ENCODE measurements around the gene ZCCHC13. TPM values are rescaled to one million over a fixed set of nuclear protein-coding genes. Genes with fewer than 3 reads are reported as not detected.

The ZCCHC13 gene
- total and polyA plus RNA-seq, 12 donors: not detected

GRCh38 chrX:74346088-74346487 is 42.1 kb downstream of the ZCCHC13 start:
- Histone ChIP-seq H3K27me3 (peaks cover 9% of the 10 kb centered on the region), H3K9me3 (replicated peaks in 1 of 3) (no peaks in the 10 kb centered on the region), H3K36me3 (replicated peaks in 1 of 2) (no peaks in the 10 kb centered on the region), H3K27ac (no peak overlapping the region), H3K4me1 (replicated peaks in 1 of 2) (no peaks in the 10 kb centered on the region), H3K4me3 (no peak overlapping the region)
- DNase-seq: no peak
- 73 to 78% (median 74%) methylated on average over 1 to 2 of the region's 2 CpGs for WGBS, 4 donors
- TF ChIP-seq CTCF (IDR thresholded peaks at IDR 0.05) (no peak), POLR2A (IDR thresholded peaks at IDR 0.05) (no peak)
- intact Hi-C loops (cut with DNase I): loop anchor here in 1 of 2 donors (10.0 kb wide), 2 partner anchors 211 to 491 kb away; partner anchors contain the start of gene XIST

DNA sequence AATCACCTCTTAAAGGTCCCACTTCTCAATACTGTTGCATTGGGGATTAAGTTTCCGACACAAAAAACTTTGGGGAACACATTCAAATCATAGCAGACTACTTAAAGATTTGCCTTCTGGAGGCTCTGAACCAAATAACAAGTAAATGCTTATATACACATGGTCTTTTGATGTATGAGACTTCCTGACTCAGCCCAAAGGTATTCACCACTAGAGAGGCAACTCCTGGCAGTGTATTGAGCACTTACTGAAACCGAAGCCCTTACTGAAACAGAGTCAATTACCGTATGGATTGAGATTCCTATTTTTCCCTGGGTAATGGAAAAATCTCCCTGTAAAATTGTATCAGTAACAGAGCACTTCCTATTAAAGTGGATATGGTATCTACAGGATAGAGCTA is 45.4 kb downstream of the ZCCHC13 start:
- Histone ChIP-seq H3K36me3 (replicated peaks in 1 of 2) (no peaks in the 10 kb centered on the region), H3K4me1 (replicated peaks in 1 of 2) (no peaks in the 10 kb centered on the region), H3K27me3 (peaks cover 12% of the 10 kb centered on the region), H3K9me3 (replicated peaks in 1 of 3) (no peaks in the 10 kb centered on the region), H3K4me3 (no peak overlapping the region), H3K27ac (no peak overlapping the region)
- TF ChIP-seq CTCF (IDR thresholded peaks at IDR 0.05) (no peak), POLR2A (IDR thresholded peaks at IDR 0.05) (no peak)
- 50 to 96% (median 63%) methylated on average over 3 of the region's 3 CpGs for WGBS, 4 donors
- intact Hi-C loops (cut with DNase I): loop anchor here in 1 of 2 donors (10.0 kb wide), 2 partner anchors 215 to 495 kb away; partner anchors contain the start of gene XIST
- no peak for DNase-seq

DNA sequence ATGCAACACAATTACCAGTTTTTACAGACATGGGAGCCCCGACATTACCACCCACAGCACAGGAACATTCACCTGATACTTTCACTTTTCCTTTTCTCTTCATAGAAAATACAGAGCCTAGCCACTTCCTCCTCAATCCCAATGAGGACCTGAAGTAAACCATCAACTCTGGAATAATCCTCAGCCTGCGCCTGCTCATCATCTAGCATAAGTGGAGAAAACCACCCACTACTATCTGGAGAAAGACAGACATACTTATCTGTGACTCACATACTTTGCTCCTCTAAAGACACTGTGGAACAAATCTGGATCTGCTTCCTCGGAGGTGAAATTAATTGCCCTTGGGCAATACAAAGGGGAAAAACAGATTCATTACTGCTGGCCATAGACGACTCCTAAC is 47.8 kb downstream of the ZCCHC13 start:
- Histone ChIP-seq H3K4me3 (no peak overlapping the region), H3K27me3 (peaks cover 32% of the 10 kb centered on the region), H3K4me1 (replicated peaks in 1 of 2) (no peaks in the 10 kb centered on the region), H3K36me3 (replicated peaks in 1 of 2) (no peaks in the 10 kb centered on the region), H3K27ac (no peak overlapping the region), H3K9me3 (replicated peaks in 1 of 3) (no peaks in the 10 kb centered on the region)
- intact Hi-C loops (cut with DNase I): no loop called here
- no peak for TF ChIP-seq CTCF (IDR thresholded peaks at IDR 0.05)
- WGBS, 4 donors: 63 to 76% (median 65%) methylated on average over 3 to 4 of the region's 4 CpGs
- no peak for DNase-seq

- intact Hi-C loops (cut with DNase I): no loop called here
- WGBS, 4 donors: 64 to 71% methylated on average over 1 of the region's 1 CpG; no CpG with 5 or more reads in 2 of the 4 donors
- Histone ChIP-seq H3K4me3 (no peak overlapping the region), H3K27me3 (peaks cover 32% of the 10 kb centered on the region), H3K36me3 (replicated peaks in 1 of 2) (no peaks in the 10 kb centered on the region), H3K9me3 (replicated peaks in 1 of 3) (no peaks in the 10 kb centered on the region), H3K4me1 (replicated peaks in 1 of 2) (no peaks in the 10 kb centered on the region), H3K27ac (no peak overlapping the region)
- TF ChIP-seq CTCF (IDR thresholded peaks at IDR 0.05) (no peak), POLR2A (IDR thresholded peaks at IDR 0.05) (no peak)
- DNase-seq: no peak
These were observed 50.0 kb downstream of the ZCCHC13 start for GRCh38 chrX:74353984-74354383.

MicroRNA genes within 50 kb of the gene (microRNA counts, 767-probe panel; counts per million panel counts)
- microRNA hsa-miR-374a-5p: 6,714 to 7,669 counts per million in 2 donors
- 0 counts per million in 2 donors for microRNA hsa-miR-545-3p

Small RNAs within 50 kb of the gene (microRNA-seq; reads per million reads assigned to microRNA genes)
- gene MIR374A: 235 to 523 (median 449) reads per million in 3 donors
- gene MIR545: 1.7 to 3.4 (median 2.7) reads per million in 3 donors

Small RNAs within 50 kb of the gene (small RNA-seq; reads per million reads assigned to genes)
- gene AC004386.2: 0 reads per million in 2 donors
- 28.3 to 31.1 reads per million in 2 donors for gene MIR374A
- 1.2 to 1.3 reads per million in 2 donors for gene MIR545
- 0 reads per million in 2 donors for gene RF02119
- 0 reads per million in 2 donors for gene RF02120
- 0 reads per million in 2 donors for gene RF02121
- 0 reads per million in 2 donors for gene RF02122
- gene RF02123: 0 reads per million in 2 donors

Other genes starting within 250 kb of the ZCCHC13 start
- gene SLC16A2, start 117.3 kb downstream of the ZCCHC13 start, total RNA-seq: 100 to 1,000 TPM in 1 of 9 donors, 10 to 100 TPM in 8; 24.1 to 109 (median 49.2) TPM
- gene SLC16A2, start 117.3 kb downstream of the ZCCHC13 start, polyA plus RNA-seq: 10 to 100 TPM in 2 of 3 donors, 1 to 10 TPM in 1; 9.3 to 97.9 (median 13.4) TPM

Measured in adrenal gland (tissue), 12 donors.